ENCODE measurements around the gene TOR2A.

TOR2A gene

GRCh38 chr9:127776195-127776923 is 41.3 kb upstream of the TOR2A start:
- Histone ChIP-seq H2AFZ (no peak overlapping the region), H3K27me3 (ENCODE audit: control insufficient read depth, insufficient read depth, low read length) (no peaks in the 10 kb centered on the region), H3K9me3 (ENCODE audit: control insufficient read depth, low read length) (no peaks in the 10 kb centered on the region), H3K27ac (no peak overlapping the region), H3K4me1 (no peaks in the 10 kb centered on the region), H3K36me3 (ENCODE audit: control insufficient read depth, insufficient read depth, low read length) (no peaks in the 10 kb centered on the region), H3K4me3 (ENCODE audit: low read depth, low read length) (no peak overlapping the region), H3K79me2 (no peaks in the 10 kb centered on the region), H3K9ac (no peak overlapping the region), H3K4me2 (ENCODE audit: low read length) (no peak overlapping the region)
- no peak for TF ChIP-seq CTCF (IDR thresholded peaks at IDR 0.05)

DNA sequence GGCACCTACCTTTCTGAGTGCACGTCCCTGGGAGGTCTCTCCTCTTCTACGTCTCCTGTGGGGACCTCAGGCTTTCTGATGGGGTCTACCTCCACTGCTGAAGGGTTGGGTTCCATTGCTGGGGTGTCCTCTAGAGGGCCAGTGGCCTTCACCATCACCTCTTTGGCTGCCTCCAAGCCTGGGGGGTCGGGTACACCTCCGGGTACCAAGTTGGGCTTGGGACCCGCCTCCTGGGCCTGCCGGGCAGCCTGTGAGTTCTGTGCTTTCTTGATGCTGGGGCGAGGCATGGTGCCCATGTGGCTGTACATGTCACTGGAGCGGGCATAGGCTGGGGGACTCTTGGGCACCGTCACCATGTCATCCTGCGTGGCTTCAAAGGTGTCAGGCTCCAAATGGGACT is 38.9 kb upstream of the TOR2A start:
- no peak for TF ChIP-seq CTCF (IDR thresholded peaks at IDR 0.05)
- no peak overlapping the region for H3K27ac ChIP-seq
- H3K4me2 ChIP-seq (ENCODE audit: low read length) = no peak overlapping the region
- H3K4me1 ChIP-seq = no peaks in the 10 kb centered on the region
- no peak overlapping the region for H2AFZ ChIP-seq
- no peaks in the 10 kb centered on the region for H3K36me3 ChIP-seq (ENCODE audit: control insufficient read depth, insufficient read depth, low read length)
- H3K9me3 ChIP-seq (ENCODE audit: control insufficient read depth, low read length) = no peaks in the 10 kb centered on the region
- H3K4me3 ChIP-seq (ENCODE audit: low read depth, low read length) = no peak overlapping the region
- H3K79me2 ChIP-seq = no peaks in the 10 kb centered on the region
- no peak overlapping the region for H3K9ac ChIP-seq
- H3K27me3 ChIP-seq (ENCODE audit: control insufficient read depth, insufficient read depth, low read length) = no peaks in the 10 kb centered on the region

DNA sequence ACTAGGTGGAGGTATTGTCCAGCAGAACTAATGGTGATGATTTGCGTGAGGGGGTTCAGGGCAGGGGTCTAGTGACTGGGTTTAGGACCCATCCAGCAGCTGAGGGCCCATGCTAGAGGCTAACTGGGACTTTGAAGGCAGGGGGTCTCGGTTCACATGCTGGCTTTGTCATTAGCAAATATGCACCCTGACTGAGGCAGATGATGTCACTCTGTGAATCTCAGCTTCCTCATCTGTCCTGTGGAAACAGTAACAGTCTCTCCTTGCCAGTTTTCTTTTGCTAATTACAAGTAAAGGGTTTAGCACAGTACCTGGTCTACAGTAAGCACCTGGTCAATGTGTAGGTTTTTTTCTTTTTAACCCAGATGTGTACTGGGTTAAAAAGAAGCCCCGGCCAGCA is 38.2 kb upstream of the TOR2A start:
- H3K4me1 ChIP-seq = no peaks in the 10 kb centered on the region
- TF ChIP-seq CTCF (IDR thresholded peaks at IDR 0.05) = no peak

GRCh38 chr9:127772603-127773002 is 37.5 kb upstream of the TOR2A start:
- H3K79me2 ChIP-seq = no peaks in the 10 kb centered on the region
- H3K4me2 ChIP-seq (ENCODE audit: low read length) = no peak overlapping the region
- H3K9ac ChIP-seq = no peak overlapping the region
- H3K4me1 ChIP-seq = no peaks in the 10 kb centered on the region
- H3K9me3 ChIP-seq (ENCODE audit: control insufficient read depth, low read length) = no peaks in the 10 kb centered on the region
- H3K36me3 ChIP-seq (ENCODE audit: control insufficient read depth, insufficient read depth, low read length) = no peaks in the 10 kb centered on the region
- no peaks in the 10 kb centered on the region for H3K27me3 ChIP-seq (ENCODE audit: control insufficient read depth, insufficient read depth, low read length)
- no peak overlapping the region for H2AFZ ChIP-seq
- H3K27ac ChIP-seq = no peak overlapping the region
- H3K4me3 ChIP-seq (ENCODE audit: low read depth, low read length) = no peak overlapping the region
- no peak for TF ChIP-seq CTCF (IDR thresholded peaks at IDR 0.05)

More for the DNA sequence above, 38.2 kb upstream of the TOR2A start:
- no peak overlapping the region for H3K27ac ChIP-seq
- no peak overlapping the region for H2AFZ ChIP-seq
- no peaks in the 10 kb centered on the region for H3K79me2 ChIP-seq
- no peaks in the 10 kb centered on the region for H3K27me3 ChIP-seq (ENCODE audit: control insufficient read depth, insufficient read depth, low read length)
- H3K4me2 ChIP-seq (ENCODE audit: low read length) = no peak overlapping the region
- no peak overlapping the region for H3K4me3 ChIP-seq (ENCODE audit: low read depth, low read length)
- no peak overlapping the region for H3K9ac ChIP-seq
- H3K9me3 ChIP-seq (ENCODE audit: control insufficient read depth, low read length) = no peaks in the 10 kb centered on the region
- H3K36me3 ChIP-seq (ENCODE audit: control insufficient read depth, insufficient read depth, low read length) = no peaks in the 10 kb centered on the region

Data from parathyroid adenoma (tissue), 2 donors.